ACHN (cell line): Measurements from ENCODE around the gene IL3RA.
"Not testable (repeated sequence)": the region's sequence is repeated elsewhere in the genome, so short reads cannot be mapped to it uniquely, and the experiment has no call there.

ENCODE experiments used
- DNase-seq: peaks from one replicate; pipeline ENCODE4 v3.0.0-alpha.2; 2015
- in situ Hi-C: cut with HindIII; loops from 2 replicates; pipeline ENCODE4 v1.10.0; 2017; ENCODE audit warnings: low sequenced_read_pairs, low pct_ligation_motif_present, low pct_unique_long_range_greater_than_20kb

IL3RA gene

GRCh38 chrX:1325515-1326116, 11.0 kb upstream of the IL3RA start:
- no peak for DNase-seq
- in situ Hi-C loops, result no loop called here

- DNase-seq, result no peak
- in situ Hi-C loops, result no loop called here
Measured at GRCh38 chrX:1327651-1328304, 8.8 kb upstream of the IL3RA start.

GRCh38 chrX:1330605-1331004, 6.0 kb upstream of the IL3RA start:
- no peak for DNase-seq
- in situ Hi-C loops, result no loop called here

- DNase-seq, in situ Hi-C loops: not testable (repeated sequence)
Measured at GRCh38 chrX:1332433-1332832, 4.2 kb upstream of the IL3RA start.

- DNase-seq, result no peak
Measured at GRCh38 chrX:1334854-1335253, 1.7 kb upstream of the IL3RA start.

GRCh38 chrX:1336948-1337779, 579 bp downstream of the IL3RA start:
- no peak for DNase-seq
- in situ Hi-C loops, result no loop called here

More at GRCh38 chrX:1334854-1335253, 1.7 kb upstream of the IL3RA start:
- in situ Hi-C loops, result no loop called here

- in situ Hi-C loops, result no loop called here
- DNase-seq, result no peak
Measured at GRCh38 chrX:1341545-1342184, 5.1 kb downstream of the IL3RA start.

GRCh38 chrX:1349606-1350005, 13.0 kb downstream of the IL3RA start:
- DNase-seq, in situ Hi-C loops: not testable (repeated sequence)

- no peak for DNase-seq
- in situ Hi-C loops, result no loop called here
Measured at GRCh38 chrX:1351981-1352714, 15.6 kb downstream of the IL3RA start.

- in situ Hi-C loops, result no loop called here
- no peak for DNase-seq
Measured at GRCh38 chrX:1354036-1355019, 17.7 kb downstream of the IL3RA start.

- in situ Hi-C loops, result no loop called here
- no peak for DNase-seq
Measured at GRCh38 chrX:1355131-1356046, 18.8 kb downstream of the IL3RA start.

- in situ Hi-C loops, result no loop called here
- no peak for DNase-seq
Measured at GRCh38 chrX:1357993-1358392, 21.4 kb downstream of the IL3RA start.

GRCh38 chrX:1358793-1359476, 22.4 kb downstream of the IL3RA start:
- in situ Hi-C loops, result no loop called here
- DNase-seq, result no peak

GRCh38 chrX:1359477-1359873, 22.9 kb downstream of the IL3RA start:
- in situ Hi-C loops, result no loop called here
- no peak for DNase-seq

GRCh38 chrX:1360171-1360570, 23.6 kb downstream of the IL3RA start:
- in situ Hi-C loops, result no loop called here
- DNase-seq, result no peak

- no peak for DNase-seq
- in situ Hi-C loops, result no loop called here
Measured at GRCh38 chrX:1361275-1361674, 24.7 kb downstream of the IL3RA start.
